DOHH2 (cell line): Measurements from ENCODE around the gene AEBP2.

Source experiments
- EZH2phosphoT487 ChIP-seq: fragments of 200-600 bp; sonication (generic); IDR thresholded peaks from 2 replicates; pipeline ENCODE4 v1.6.1; 2017; ENCODE audit warnings: borderline replicate concordance, mild to moderate bottlenecking, antibody characterized with exemption, low read length, moderate library complexity, mixed read lengths
- TF ChIP-seq, protein P1 (sequence below): fragments of 200-600 bp; sonication (generic); IDR thresholded peaks from one replicate; pipeline ENCODE4 v1.5.1; 2014; ENCODE audit warnings: antibody characterized with exemption, mild to moderate bottlenecking, low read depth, low read length; ENCODE audit not compliant: poor library complexity, severe bottlenecking

DNA sequence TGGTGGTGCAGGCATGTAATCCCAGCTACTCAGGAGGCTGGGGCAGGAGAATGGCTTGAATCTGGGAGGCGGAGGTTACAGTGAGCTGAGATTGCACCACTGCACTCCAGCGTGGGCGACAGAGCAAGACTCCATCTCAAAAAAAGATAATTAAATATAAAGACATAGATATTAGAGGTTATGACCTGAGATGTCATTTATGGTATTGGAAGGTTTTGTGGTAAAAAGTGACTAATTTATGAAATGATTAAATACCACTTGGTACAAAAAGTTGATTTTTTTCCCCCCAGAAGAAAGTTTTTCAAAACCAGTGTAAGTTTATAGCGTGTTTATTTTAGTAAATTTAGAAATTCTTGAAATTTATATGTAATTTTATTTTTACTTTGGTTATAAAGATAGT, 4.3 kb downstream of the AEBP2 start:
- TF ChIP-seq EZH2phosphoT487, result no peak
- TF ChIP-seq, protein P1, sequence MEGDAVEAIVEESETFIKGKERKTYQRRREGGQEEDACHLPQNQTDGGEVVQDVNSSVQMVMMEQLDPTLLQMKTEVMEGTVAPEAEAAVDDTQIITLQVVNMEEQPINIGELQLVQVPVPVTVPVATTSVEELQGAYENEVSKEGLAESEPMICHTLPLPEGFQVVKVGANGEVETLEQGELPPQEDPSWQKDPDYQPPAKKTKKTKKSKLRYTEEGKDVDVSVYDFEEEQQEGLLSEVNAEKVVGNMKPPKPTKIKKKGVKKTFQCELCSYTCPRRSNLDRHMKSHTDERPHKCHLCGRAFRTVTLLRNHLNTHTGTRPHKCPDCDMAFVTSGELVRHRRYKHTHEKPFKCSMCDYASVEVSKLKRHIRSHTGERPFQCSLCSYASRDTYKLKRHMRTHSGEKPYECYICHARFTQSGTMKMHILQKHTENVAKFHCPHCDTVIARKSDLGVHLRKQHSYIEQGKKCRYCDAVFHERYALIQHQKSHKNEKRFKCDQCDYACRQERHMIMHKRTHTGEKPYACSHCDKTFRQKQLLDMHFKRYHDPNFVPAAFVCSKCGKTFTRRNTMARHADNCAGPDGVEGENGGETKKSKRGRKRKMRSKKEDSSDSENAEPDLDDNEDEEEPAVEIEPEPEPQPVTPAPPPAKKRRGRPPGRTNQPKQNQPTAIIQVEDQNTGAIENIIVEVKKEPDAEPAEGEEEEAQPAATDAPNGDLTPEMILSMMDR, result no peak
